Sciatic nerve (tissue), 2 donors: ENCODE results near the gene SNRPA. TPM values are rescaled to one million over a fixed set of nuclear protein-coding genes. Genes with fewer than 3 reads are reported as not detected.

Experiments used
- ATAC-seq: fragments of 200-7000 bp; cut with Tn5 transposase; one replicate; pipeline ENCODE4 v1.9.1; 2020; ENCODE audit warnings: mild to moderate bottlenecking, moderate library complexity
- DNase-seq: peaks from one replicate; pipeline ENCODE4 v3.0.0-alpha.2; 2020; ENCODE audit warnings: low spot score
- intact Hi-C: fragments of 100-400 bp; cut with DNase I; formaldehyde crosslinking; loops from one replicate; pipeline ENCODE4 v1.14.2; 2022
- total RNA-seq: library from RNA; stranded (reverse); fragmentation: NEBNext Ultra II Directional; extraction: Animal tissue kit (Norgen Biotek cat#: 25700); gene quantifications from one replicate; pipeline ENCODE4 v1.2.1, GENCODE V29; 2021
- donor health status: DM: no; HTN: no; CAD: no.
- donor health status: DM: no; HTN: no; CAD: no.

SNRPA gene
- total RNA-seq, 1 donor from 2014 or later, result 58.3 TPM

DNA sequence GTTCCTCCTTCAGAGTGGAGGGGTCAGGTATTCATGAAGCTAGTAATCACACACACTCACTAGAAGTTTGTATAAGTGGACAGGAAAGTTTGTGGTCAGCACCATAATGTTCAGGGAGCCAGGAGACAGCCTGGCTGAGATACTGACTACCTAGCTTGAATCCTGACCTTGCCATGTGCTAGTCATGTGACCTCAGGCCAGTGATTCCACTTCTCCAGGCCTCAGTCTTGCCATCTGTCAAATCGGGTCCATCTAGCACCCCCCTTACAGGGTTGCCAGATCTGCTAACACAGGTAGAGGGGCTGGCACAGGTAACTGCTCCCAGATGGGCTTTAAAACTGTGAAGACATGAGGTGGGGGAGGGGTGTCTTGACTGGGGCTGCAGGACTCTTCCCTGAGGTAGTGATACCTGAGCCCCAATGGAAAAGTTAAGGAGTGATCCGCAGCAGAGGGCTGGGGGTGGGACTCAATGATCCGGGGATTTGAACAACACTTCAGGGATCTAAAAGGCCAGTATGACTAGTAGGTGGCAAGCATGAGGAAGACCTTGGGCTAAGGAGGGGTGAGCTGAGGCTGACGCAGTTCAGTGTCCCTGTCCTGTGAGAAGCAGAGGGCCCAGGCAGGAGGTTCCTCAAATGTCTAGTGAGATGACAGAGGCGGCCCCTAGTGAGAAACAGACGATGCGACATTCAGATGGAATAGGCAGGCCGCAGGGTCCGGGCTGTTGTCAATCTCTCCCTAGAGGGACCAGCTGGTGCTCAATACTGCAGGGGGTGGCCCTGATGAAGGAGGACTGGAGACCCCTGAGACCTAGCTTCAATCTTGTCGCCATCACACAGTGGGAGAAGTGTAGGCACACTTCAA lies 9.2 kb upstream of the SNRPA start:
- ATAC-seq, result no peak
- intact Hi-C loops, result loop anchor here (5.0 kb wide), 1 partner anchor 1779 kb away; no protein-coding TSS in a partner anchor
- no peak for DNase-seq

DNA sequence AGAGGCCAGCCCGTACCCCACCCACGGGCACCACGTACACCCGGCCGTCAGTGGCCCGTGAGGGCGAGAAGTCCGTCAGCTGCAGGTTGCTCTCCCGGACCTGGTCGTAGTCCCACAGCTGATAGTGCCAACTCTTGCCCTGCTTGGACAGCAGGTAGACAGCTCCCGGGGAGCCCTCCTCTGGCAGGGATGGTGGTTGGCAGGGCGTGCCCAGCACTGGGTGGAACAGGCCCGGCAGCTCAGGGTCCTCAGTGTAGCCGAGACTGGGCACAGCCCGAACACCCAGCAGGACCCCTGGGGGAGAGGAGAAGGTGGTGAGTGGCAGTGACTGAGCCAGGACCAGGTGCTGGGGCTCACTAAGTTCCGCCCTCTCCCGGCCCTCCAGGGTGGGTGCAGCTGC lies 8.5 kb upstream of the SNRPA start:
- ATAC-seq, result no peak
- intact Hi-C loops, result loop anchor here (5.0 kb wide), 1 partner anchor 1780 kb away; no protein-coding TSS in a partner anchor
- no peak for DNase-seq

DNA sequence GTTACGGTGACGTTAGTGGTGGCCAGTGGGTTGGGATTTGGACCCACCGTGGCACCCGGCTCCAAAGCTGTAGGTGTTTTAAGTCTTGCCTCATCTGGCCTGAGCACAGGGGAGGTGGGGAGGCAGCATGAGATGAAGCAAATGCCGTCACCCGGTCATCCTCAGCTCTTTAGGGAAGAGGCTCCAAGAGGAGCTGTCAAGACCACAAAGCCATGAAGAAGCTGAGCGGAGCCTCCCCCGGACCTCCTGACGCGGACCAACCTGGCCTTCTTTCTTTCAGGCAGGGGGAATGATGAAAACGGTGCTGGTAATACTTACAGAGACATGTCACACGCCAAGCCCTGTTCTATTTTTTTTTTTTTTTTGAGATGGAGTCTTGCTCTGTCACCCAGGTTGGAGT lies 8.1 kb upstream of the SNRPA start:
- intact Hi-C loops, result loop anchor here (5.0 kb wide), 1 partner anchor 1781 kb away; no protein-coding TSS in a partner anchor
- ATAC-seq, result no peak
- DNase-seq, result no peak

DNA sequence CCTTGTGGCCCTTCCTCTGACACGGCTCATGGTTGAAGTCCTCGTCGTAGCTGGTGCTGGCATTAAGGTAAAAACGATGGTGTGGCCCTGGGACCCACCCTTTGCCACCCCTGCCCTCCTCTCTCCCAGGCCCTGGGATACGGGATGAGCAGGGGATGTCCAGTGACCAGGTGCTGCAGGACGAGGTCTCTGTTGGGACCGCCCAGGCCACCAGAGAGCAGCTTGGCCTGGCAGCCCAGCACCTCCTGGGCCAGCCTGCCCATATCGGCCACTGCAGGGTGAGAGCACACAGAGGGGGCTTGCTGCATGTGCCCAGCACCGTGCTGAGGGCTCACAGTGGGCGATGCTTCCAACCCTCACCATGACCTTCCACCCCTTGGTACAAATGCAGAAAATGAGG lies 7.1 kb upstream of the SNRPA start:
- intact Hi-C loops, result loop anchor here (5.0 kb wide), 1 partner anchor 1782 kb away; no protein-coding TSS in a partner anchor
- DNase-seq (no peak), ATAC-seq (no peak)

- DNase-seq (no peak), ATAC-seq (no peak)
- intact Hi-C loops, result loop anchor here (5.0 kb wide), 1 partner anchor 1782 kb away; no protein-coding TSS in a partner anchor
Observed at GRCh38 chr19:40744554-40745401, 6.2 kb upstream of the SNRPA start.

- intact Hi-C loops, result no loop called here
- ATAC-seq (peak; percentile 31), DNase-seq (no peak)
Observed at GRCh38 chr19:40745402-40745780, 5.6 kb upstream of the SNRPA start.

- no peak for DNase-seq
- no peak for ATAC-seq
- intact Hi-C loops, result no loop called here
Observed at GRCh38 chr19:40747536-40747935, 3.5 kb upstream of the SNRPA start.

DNA sequence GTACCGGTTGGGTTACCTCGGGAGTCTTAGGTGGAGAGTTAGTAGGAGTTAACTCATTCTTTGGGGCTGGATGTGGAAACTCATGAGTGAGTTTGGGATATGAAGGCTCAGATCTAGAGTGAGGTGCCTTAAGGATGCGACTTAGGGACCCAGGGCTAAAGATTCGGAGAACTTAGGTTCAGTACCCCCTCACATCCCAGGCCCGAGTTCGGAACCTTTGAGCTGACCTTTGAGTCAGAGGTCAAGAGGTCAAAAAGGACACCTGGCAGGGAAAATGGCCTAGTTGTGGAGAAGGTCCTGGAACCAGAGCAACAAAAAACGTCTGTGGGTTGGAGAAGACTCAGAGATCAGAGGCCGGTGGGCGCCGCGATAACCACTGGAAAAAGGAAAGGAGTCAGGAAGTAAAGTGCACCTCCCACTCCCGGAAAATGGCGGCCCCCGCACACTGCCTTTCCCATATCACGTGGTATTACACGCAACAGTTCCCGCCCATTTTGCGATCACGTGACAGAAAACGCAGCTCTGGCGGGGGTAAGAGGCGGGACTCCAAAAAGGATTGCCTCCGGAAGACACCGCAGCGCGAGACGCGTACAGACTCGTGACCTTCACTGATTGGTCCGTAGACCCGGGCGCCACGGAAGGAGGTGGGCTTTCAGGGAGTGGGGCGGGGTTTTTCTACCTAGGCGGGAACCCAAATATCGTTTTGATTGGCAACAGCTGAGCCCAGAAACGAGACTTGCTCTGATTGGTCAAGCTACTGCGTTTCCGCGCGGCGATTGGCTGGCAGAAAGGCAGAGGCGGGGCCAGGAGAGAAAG lies 737 bp upstream of the SNRPA start, which contains the start of gene ACTMAP:
ACTMAP (minus strand) TSS at position 420 of the 816 bp plus-strand sequence. CDS start 674 bp downstream, outside the sequence.
- intact Hi-C loops, result no loop called here
- peak; percentile 100 for DNase-seq
- ATAC-seq, result peak; percentile 97

DNA sequence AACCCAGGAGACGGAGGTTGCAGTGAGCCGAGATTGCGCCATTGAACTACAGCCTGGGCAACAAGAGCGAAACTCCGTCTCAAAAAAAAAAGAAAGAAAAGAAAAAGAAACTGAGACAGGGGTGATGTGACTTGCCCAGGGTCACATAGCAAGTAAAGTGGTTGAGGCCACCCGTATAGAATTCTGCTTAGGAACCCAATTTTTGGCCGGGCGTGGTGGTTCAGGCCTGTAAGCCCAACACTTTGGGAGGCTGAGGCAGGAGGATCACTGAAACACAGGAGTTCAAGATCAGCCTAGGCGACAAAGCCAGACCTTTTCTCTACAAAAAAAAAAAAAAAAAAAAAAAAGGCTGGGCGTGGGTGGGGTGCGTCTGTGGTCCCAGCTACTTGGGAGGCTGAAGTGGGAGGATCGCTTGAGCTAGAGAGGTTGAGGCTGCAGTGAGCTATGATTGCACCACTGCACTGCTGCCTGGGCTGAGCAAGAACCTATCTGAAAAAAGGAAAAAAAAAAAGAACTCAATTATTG lies 1.3 kb downstream of the SNRPA start:
- intact Hi-C loops, result no loop called here
- DNase-seq (no peak), ATAC-seq (no peak)

DNA sequence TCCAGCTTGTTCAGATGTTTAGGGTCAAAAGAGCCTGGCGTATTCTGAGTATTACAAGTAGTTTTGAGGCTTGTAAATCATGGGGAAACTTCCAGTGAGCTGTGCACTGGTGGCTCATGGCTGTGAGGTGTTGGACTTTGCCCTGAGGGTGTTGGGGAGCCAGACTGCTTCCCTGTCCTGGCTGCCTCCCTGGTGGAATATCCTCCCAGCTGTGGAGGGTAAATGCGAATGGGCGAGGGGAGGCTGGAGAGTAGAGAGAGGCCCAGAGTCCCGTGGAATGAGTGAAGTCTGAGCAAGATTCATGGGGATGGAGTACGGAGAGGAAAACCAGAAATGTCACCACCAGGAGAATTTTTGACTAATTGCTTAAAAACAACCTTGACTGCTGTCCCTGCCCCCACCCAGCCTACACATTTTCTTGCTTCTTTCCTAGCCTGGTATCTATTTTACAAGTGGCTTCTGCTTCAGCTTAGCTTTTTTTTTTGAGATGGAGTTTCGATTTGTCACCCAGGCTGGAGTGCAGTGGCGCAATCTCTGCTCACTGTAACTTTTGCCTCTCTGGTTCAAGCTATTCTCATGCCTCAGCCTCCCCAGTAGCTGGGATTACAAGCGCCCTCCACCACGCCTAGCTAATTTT lies 3.7 kb downstream of the SNRPA start:
- no peak for DNase-seq
- ATAC-seq, result no peak
- intact Hi-C loops, result no loop called here

DNA sequence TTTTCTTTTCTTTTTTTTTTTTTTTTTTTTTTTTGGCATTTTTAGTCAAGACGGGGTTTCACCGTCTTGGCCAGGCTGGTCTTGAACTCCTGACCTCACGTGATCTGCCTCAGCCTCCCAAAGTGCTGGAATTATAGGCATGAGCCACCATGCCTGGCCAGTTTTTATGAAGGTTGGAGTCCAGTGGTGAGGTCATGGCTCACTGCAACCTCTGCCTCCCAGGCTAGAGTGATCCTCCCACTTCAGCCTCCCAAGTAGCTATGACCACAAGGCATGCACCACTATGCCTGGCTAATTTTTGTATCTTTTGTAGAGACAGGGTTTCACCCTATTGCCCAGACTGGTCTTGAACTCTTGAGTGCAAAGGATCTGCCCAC lies 4.2 kb downstream of the SNRPA start:
- intact Hi-C loops, result no loop called here
- no peak for DNase-seq
- no peak for ATAC-seq

DNA sequence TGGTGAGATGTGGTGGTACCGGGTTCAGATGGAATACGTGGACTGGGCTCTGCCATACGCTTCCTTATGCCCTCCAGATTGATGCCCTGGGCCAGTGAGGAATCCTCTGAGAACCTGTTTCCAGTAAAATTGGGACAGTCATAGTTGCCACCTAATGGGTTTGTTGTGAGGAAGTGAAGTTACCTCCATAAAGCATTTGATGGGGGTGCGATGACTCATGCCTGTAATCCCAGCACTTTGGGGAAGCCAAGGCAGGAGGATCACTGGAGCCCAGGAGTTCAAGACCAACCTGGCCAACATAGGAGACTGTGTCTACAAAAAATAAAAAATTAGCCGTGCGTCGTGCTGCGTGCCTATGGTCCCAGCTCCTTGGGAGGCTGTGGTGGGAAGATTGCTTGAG lies 4.8 kb downstream of the SNRPA start:
- intact Hi-C loops, result no loop called here
- DNase-seq, result no peak
- ATAC-seq, result no peak

DNA sequence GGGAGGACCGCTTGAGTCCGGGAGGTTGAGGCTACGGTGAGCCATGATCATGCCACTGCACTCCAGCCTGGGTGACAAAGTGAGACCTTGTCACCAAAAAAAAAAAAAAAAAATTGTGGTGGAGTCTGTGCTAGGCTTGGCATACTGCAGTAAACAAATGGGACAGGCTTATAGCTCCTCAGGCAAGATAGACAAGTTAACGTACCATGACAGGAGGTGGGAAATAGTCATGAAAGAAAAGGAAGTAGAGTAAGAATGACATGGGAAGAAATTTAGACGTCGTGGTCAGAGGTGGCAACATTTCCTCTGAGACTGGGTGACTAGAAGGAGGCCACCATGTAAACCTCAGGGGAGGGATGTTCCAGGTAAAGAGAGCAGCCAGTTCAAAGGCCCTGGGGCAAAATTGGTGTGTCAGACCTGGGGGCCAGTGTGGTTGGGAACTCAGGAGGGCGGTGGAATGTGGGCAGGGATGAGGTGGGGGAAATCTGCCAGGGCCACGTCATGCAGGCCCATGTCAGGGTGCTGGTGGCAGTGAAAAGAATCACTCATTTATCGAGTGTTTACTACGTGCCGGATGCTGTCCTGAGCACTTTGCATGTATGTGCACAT lies 5.6 kb downstream of the SNRPA start:
- DNase-seq, result no peak
- intact Hi-C loops, result no loop called here
- no peak for ATAC-seq

DNA sequence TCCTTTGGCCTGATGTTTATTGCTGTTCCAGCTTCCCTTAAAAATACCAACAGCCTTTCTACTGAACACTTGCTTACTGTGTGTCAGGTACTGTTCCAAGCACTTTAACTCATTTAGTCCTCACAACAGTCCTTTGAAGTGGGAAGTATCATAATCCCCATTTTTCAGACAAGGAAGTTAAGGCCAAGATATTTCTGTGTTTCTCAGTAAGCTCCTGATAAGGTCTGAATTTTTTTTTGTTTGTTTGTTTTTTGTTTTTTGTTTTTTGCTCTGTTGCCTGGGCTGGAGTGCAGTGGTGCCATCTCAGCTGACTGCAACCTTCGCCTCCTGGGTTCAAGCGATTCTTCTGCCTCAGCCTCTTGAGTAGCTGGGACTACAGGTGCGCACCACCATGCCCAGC lies 7.5 kb downstream of the SNRPA start:
- intact Hi-C loops, result no loop called here
- no peak for ATAC-seq

GRCh38 chr19:40759352-40759751 lies 8.3 kb downstream of the SNRPA start:
- ATAC-seq, result no peak

More for the DNA sequence above, 7.5 kb downstream of the SNRPA start:
- DNase-seq, result no peak

DNA sequence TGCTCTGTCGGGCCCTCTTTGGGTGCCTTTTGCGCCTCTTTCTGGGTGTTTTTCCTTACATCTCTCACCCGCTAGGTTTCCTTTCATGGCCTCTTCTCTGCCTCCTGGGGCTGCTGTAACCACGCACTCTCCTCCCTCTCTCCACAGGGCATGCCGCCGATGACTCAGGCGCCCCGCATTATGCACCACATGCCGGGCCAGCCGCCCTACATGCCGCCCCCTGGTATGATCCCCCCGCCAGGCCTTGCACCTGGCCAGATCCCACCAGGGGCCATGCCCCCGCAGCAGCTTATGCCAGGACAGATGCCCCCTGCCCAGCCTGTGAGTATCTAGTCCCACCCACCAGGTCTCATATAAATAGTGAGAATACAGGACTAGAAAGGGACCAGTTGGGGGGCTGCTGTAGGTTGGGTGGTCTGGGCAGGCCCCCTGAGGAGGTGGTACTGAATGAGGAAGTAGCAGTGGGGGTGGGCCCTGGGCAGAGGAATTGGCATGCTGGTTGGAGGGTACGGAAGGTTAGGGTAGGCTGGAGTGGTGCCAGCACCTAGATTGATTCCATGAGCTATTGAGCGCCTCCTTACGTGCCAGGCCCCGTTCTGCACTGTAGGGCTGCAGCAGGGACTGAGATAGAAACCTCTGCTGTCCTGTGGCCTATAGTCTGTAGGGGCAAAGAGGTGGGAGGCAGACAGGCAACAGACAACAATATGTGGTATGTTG lies 11.9 kb downstream of the SNRPA start:
- DNase-seq (no peak), ATAC-seq (no peak)
- intact Hi-C loops, result no loop called here

More at GRCh38 chr19:40759352-40759751, 8.3 kb downstream of the SNRPA start:
- intact Hi-C loops, result no loop called here
- DNase-seq, result no peak

DNA sequence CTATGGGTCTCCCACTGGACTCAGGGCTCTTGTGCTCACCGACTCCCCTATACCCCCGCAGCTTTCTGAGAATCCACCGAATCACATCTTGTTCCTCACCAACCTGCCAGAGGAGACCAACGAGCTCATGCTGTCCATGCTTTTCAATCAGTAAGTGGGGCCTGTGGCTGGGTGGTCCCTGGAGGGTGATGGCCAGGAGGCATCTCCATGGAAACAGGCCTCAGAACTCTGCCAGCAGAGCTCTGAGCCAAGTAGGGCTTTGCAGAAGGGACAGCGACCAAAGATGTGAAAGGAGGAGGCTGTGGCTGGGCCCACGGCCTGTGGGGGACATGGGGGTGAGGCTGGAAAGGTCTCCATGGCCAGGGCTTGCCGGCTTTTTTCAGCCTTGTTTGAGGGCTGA lies 12.5 kb downstream of the SNRPA start:
- intact Hi-C loops, result no loop called here
- DNase-seq, result no peak
- no peak for ATAC-seq
